ENCODE results near the gene TMEM132E. TPM values are rescaled to one million over a fixed set of nuclear protein-coding genes. Genes with fewer than 3 reads are reported as not detected.

TMEM132E gene
- total RNA-seq, 3 donors from 2014 or later (not counting 1 experiment from before 2014, with no cell fraction given) = 0.05 to 0.08 TPM; not detected in 1

- H3K27me3 Mint-ChIP-seq (ENCODE audit: low read depth in 2 of 2) = peaks cover 9 to 13% of the 10 kb centered on the region in 2 donors
- H3K27ac Mint-ChIP-seq = no peak overlapping the region
- no peak for TF ChIP-seq CTCF (IDR thresholded peaks at IDR 0.05)
- Histone ChIP-seq H3K4me1 (ENCODE audit: control insufficient read depth, insufficient read depth, low read length) (no peaks in the 10 kb centered on the region), H3K36me3 (ENCODE audit: control insufficient read depth, insufficient read depth, low read length) (no peaks in the 10 kb centered on the region), H3K4me3 (ENCODE audit: low read length) (no peak overlapping the region), H3K27me3 (ENCODE audit: control insufficient read depth, insufficient read depth, low read length) (no peaks in the 10 kb centered on the region), H3K27ac (ENCODE audit: low read length) (no peak overlapping the region), H3K9me3 (ENCODE audit: control insufficient read depth, insufficient read depth, low read length) (no peaks in the 10 kb centered on the region)
- intact Hi-C loops (cut with micrococcal nuclease) = no loop called here
- no peaks in the 10 kb centered on the region for H3K9me3 Mint-ChIP-seq
- DNase-seq (no peak), ATAC-seq (no peak)
- WGBS (ENCODE audit: insufficient coverage) = 70% methylated on average over 3 of the region's 3 CpGs
- no peak overlapping the region for H3K4me3 Mint-ChIP-seq
- H3K4me1 Mint-ChIP-seq = no peaks in the 10 kb centered on the region
- H3K36me3 Mint-ChIP-seq = no peaks in the 10 kb centered on the region
Measured at GRCh38 chr17:34672176-34672785, 92.9 kb downstream of the TMEM132E start.

GRCh38 chr17:34673516-34673915, 94.1 kb downstream of the TMEM132E start:
- intact Hi-C loops (cut with micrococcal nuclease) = no loop called here
- Histone ChIP-seq H3K9me3 (ENCODE audit: control insufficient read depth, insufficient read depth, low read length) (no peaks in the 10 kb centered on the region), H3K4me1 (ENCODE audit: control insufficient read depth, insufficient read depth, low read length) (no peaks in the 10 kb centered on the region), H3K4me3 (ENCODE audit: low read length) (no peak overlapping the region), H3K27me3 (ENCODE audit: control insufficient read depth, insufficient read depth, low read length) (peaks cover 2% of the 10 kb centered on the region), H3K27ac (ENCODE audit: low read length) (no peak overlapping the region), H3K36me3 (ENCODE audit: control insufficient read depth, insufficient read depth, low read length) (no peaks in the 10 kb centered on the region)
- Mint-ChIP-seq H3K27me3 (ENCODE audit: low read depth in 2 of 2) (peaks cover 10 to 19% of the 10 kb centered on the region in 2 donors), H3K4me1 (no peaks in the 10 kb centered on the region), H3K9me3 (no peaks in the 10 kb centered on the region), H3K36me3 (no peaks in the 10 kb centered on the region), H3K4me3 (no peak overlapping the region), H3K27ac (no peak overlapping the region)
- 91% methylated on average over 2 of the region's 2 CpGs for WGBS (ENCODE audit: insufficient coverage)
- DNase-seq (no peak), ATAC-seq (no peak)
- no peak for TF ChIP-seq CTCF (IDR thresholded peaks at IDR 0.05)

- intact Hi-C loops (cut with micrococcal nuclease) = no loop called here
- Histone ChIP-seq H3K27ac (ENCODE audit: low read length) (no peak overlapping the region), H3K27me3 (ENCODE audit: control insufficient read depth, insufficient read depth, low read length) (peaks cover 2% of the 10 kb centered on the region), H3K4me3 (ENCODE audit: low read length) (no peak overlapping the region), H3K9me3 (ENCODE audit: control insufficient read depth, insufficient read depth, low read length) (no peaks in the 10 kb centered on the region), H3K4me1 (ENCODE audit: control insufficient read depth, insufficient read depth, low read length) (no peaks in the 10 kb centered on the region), H3K36me3 (ENCODE audit: control insufficient read depth, insufficient read depth, low read length) (no peaks in the 10 kb centered on the region)
- 83% methylated on average over 7 of the region's 7 CpGs for WGBS (ENCODE audit: insufficient coverage)
- H3K36me3 Mint-ChIP-seq = no peaks in the 10 kb centered on the region
- no peaks in the 10 kb centered on the region for H3K9me3 Mint-ChIP-seq
- no peak overlapping the region for H3K27ac Mint-ChIP-seq
- DNase-seq (no peak), ATAC-seq (no peak)
- H3K4me3 Mint-ChIP-seq = no peak overlapping the region
- no peaks in the 10 kb centered on the region for H3K4me1 Mint-ChIP-seq
- peaks cover 14 to 24% of the 10 kb centered on the region in 2 donors for H3K27me3 Mint-ChIP-seq (ENCODE audit: low read depth in 2 of 2)
- TF ChIP-seq CTCF (IDR thresholded peaks at IDR 0.05) = no peak
Measured at GRCh38 chr17:34673995-34674890, 94.9 kb downstream of the TMEM132E start.
